ENCODE results near the gene NELFA. TPM values are rescaled to one million over a fixed set of nuclear protein-coding genes. Genes with fewer than 3 reads are reported as not detected.

Gene NELFA
- total RNA-seq, 3 donors from 2014 or later: 14.1 to 22.0 (median 18.4) TPM

- TF ChIP-seq POLR2A (IDR thresholded peaks at IDR 0.05) (no peak), POLR2AphosphoS5 (IDR thresholded peaks at IDR 0.05) (no peak), CTCF (IDR thresholded peaks at IDR 0.05) (no peak)
- intact Hi-C loops (cut with DNase I; ENCODE audit: low total_unique reads): no loop called here
- no peaks in the 10 kb centered on the region for H3K4me1 ChIP-seq
- no peak overlapping the region for H3K4me3 ChIP-seq
- peaks cover 6% of the 10 kb centered on the region for H3K36me3 ChIP-seq
- no peaks in the 10 kb centered on the region for H3K27me3 ChIP-seq
- no peak overlapping the region for H3K27ac ChIP-seq
- no peaks in the 10 kb centered on the region for H3K9me3 ChIP-seq
- no peak for DNase-seq (ENCODE audit: low spot score in 2 of 2)
Measured at GRCh38 chr4:1964443-1964842, 44.3 kb downstream of the NELFA start.

GRCh38 chr4:1962980-1963379 is 45.8 kb downstream of the NELFA start:
- no peaks in the 10 kb centered on the region for H3K9me3 ChIP-seq
- H3K36me3 ChIP-seq: peaks cover 6% of the 10 kb centered on the region
- intact Hi-C loops (cut with DNase I; ENCODE audit: low total_unique reads): no loop called here
- no peak overlapping the region for H3K4me3 ChIP-seq
- no peak overlapping the region for H3K27ac ChIP-seq
- no peaks in the 10 kb centered on the region for H3K4me1 ChIP-seq
- TF ChIP-seq POLR2AphosphoS5 (IDR thresholded peaks at IDR 0.05) (no peak), CTCF (IDR thresholded peaks at IDR 0.05) (no peak), POLR2A (IDR thresholded peaks at IDR 0.05) (no peak)
- H3K27me3 ChIP-seq: no peaks in the 10 kb centered on the region
- DNase-seq (ENCODE audit: low spot score in 2 of 2): no peak

- Histone ChIP-seq H3K36me3 (peaks cover 6% of the 10 kb centered on the region), H3K9me3 (no peaks in the 10 kb centered on the region), H3K27ac (no peak overlapping the region), H3K4me1 (no peaks in the 10 kb centered on the region), H3K27me3 (no peaks in the 10 kb centered on the region), H3K4me3 (no peak overlapping the region)
- intact Hi-C loops (cut with DNase I; ENCODE audit: low total_unique reads): no loop called here
- TF ChIP-seq POLR2AphosphoS5 (IDR thresholded peaks at IDR 0.05): no peak
- TF ChIP-seq CTCF (IDR thresholded peaks at IDR 0.05): no peak
- TF ChIP-seq POLR2A (IDR thresholded peaks at IDR 0.05): no peak
- DNase-seq (ENCODE audit: low spot score in 2 of 2): no peak
Measured at GRCh38 chr4:1961563-1961962, 47.2 kb downstream of the NELFA start.

- intact Hi-C loops (cut with DNase I; ENCODE audit: low total_unique reads): no loop called here
- TF ChIP-seq POLR2A (IDR thresholded peaks at IDR 0.05): no peak
- TF ChIP-seq POLR2AphosphoS5 (IDR thresholded peaks at IDR 0.05): no peak
- no peak for TF ChIP-seq CTCF (IDR thresholded peaks at IDR 0.05)
- DNase-seq (ENCODE audit: low spot score in 2 of 2): no peak
- Histone ChIP-seq H3K27me3 (no peaks in the 10 kb centered on the region), H3K4me3 (no peak overlapping the region), H3K9me3 (no peaks in the 10 kb centered on the region), H3K4me1 (no peaks in the 10 kb centered on the region), H3K36me3 (peaks cover 6% of the 10 kb centered on the region), H3K27ac (no peak overlapping the region)
Measured at GRCh38 chr4:1961038-1961437, 47.7 kb downstream of the NELFA start.

- intact Hi-C loops (cut with DNase I; ENCODE audit: low total_unique reads): no loop called here
- Histone ChIP-seq H3K4me1 (no peaks in the 10 kb centered on the region), H3K9me3 (no peaks in the 10 kb centered on the region), H3K27me3 (no peaks in the 10 kb centered on the region), H3K36me3 (peaks cover 6% of the 10 kb centered on the region), H3K4me3 (no peak overlapping the region), H3K27ac (no peak overlapping the region)
- no peak for DNase-seq (ENCODE audit: low spot score in 2 of 2)
- no peak for TF ChIP-seq POLR2AphosphoS5 (IDR thresholded peaks at IDR 0.05)
- TF ChIP-seq POLR2A (IDR thresholded peaks at IDR 0.05): no peak
- no peak for TF ChIP-seq CTCF (IDR thresholded peaks at IDR 0.05)
Measured at GRCh38 chr4:1960170-1960825, 48.5 kb downstream of the NELFA start.

All from breast epithelium (tissue), 4 donors.